Activated CD4-positive, alpha-beta T cell treated with anti-CD3 and anti-CD28 coated beads, Interleukin-2, amount 50 U/mL, for 48 hours (primary cell): ENCODE measurements around the gene CRYL1.

ENCODE experiments used
- DNase-seq, 2 experiments: peaks; one replicate each; pipeline ENCODE4 v3.0.0-alpha.2; 2020

The CRYL1 gene

DNA sequence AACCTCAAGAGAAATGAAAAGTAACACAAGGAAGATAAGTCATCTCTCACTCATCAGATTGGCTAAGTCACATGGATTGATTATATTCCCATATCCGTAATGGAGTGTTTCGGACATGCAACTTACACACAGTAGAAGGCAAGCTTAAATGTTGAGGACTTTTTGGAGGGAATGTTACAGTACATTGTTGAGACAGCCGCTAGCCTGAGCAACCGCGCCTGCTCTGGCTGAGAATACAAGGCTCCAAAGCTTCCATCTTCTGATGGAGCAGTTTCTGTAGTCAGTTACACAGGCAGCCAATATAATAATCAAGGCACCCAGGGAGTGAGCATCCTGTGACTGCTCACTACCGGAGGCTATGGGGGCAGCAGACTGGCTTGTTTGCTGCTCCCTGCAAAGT, 1.0 kb upstream of the CRYL1 start:
- DNase-seq = no peak

DNA sequence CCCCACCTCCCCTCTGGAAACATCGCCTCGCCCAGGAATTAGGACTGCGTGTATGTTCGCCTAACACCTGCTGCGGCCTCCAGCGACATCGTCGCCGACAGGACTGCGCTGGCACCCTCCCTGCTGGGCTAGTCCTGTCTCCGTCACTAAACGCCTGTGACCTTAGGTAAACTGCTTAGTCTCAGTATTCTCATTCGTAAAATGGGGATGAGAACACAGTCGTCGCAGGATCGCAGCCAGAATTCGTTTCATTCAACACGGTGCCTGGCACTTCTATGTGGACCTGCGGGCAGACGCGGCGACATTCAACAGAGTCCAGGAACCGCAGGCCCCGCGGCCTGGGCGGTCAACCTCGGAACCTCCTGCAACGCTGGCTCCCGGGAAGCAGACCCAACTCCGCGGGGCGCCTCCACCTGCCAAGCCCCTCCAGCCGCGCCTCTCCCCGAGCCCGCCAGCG, 485 bp downstream of the CRYL1 start:
- DNase-seq = peak; percentile 31 to 44

DNA sequence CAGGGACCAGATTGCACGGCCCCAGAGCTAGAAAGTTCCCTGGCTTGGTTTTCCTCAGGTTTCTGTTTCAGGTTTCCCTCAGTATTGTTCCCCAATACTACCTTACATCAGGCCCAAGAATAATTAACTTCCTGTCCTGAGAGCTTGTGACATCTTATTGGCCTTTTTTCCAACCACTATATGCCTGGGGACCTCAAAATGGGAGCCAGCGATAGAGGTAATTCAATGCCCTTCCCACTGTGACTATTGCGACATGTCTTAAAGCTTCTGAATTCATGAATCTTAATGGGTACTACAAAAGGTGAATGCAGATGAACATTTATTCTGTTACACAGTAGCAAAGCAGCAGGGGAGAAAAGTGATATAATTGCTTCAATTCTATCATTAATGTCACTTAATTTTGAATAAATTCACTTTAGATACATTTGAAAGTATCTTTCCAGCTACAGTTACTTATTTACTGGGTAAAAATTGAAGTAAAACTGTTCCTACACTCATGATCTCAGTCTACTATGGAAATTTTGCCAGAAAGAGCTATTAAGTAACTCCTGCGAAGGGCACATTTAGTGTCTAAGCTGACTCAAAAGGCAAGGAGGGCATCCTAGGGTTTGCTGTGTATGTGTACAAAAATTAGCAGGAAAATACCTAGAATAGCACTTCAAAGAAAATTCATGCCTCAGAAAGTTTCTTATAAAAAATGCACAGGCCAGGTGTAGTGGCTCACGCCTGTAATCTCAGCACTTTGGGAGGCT, 4.1 kb downstream of the CRYL1 start:
- DNase-seq = no peak

GRCh38 chr13:20519875-20520274, 5.8 kb downstream of the CRYL1 start:
- no peak for DNase-seq

DNA sequence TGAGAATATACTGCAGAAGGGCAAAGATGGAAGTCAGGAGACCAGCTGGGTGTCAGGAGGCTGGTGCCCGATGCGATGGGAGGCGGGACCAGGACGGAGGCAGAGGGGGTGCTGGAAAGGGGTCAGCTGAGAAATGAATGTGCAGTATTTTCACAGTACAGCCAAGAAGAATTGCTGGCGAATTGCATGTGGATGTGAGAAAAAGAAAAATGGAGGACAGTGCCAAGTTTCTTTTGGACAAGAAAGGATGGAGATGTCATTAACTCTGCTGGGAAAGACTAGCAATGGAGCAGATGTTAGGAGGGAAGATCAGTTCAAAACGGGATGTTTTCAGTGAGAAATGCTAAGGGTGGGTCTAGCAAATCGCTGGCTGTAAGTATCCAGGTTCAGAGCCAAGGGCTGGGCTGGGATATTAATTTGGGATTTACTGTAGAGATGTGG, 7.0 kb downstream of the CRYL1 start:
- no peak for DNase-seq

GRCh38 chr13:20514866-20515265, 10.8 kb downstream of the CRYL1 start:
- DNase-seq = no peak

DNA sequence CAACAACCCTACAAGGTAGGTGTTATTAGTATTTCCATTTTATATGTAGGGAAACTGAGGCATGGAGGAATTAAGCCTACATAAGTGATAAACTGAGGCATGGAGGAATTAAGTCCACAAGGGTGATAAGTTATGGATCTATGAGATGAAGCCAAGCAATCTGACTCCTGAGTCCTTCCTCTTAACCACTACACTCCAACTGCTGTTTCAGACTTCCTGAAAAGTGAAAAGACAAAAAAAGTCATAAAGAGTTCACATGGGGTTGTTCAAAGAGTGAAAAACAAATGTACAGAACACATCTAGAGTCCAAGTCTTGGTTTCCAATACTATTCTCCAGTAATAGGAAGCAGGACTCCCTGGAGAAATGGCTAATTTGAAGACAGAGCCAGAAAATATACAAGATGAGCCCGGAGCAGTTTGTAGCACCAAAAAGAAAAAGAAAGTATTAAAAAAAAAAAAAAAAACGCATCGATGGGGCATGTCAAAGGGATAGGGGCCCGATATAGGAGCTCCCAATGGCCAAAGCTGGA, 12.1 kb downstream of the CRYL1 start:
- DNase-seq = no peak

GRCh38 chr13:20512042-20512683, 13.5 kb downstream of the CRYL1 start:
- DNase-seq = no peak

DNA sequence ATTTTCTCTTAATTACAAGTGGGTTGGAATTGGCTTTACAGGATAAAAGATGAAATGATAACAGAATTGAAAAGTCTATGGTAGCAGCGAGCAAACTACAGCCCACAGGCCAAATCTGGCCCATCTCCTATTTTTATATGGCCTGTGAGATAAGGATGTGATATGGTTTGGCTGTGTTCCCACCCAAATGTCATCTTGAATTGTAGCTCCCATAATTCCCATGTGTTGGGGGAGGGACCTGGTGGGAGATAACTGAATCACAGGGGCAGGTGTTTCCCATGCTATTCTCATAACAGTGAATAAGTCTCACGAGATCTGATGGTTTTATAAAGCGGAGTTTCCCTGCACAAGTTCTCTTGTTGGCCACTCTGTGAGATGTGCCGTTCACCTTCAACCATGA, 19.0 kb downstream of the CRYL1 start:
- DNase-seq = no peak

- no peak for DNase-seq
These were observed 20.0 kb downstream of the CRYL1 start for GRCh38 chr13:20505405-20506366.

- DNase-seq = no peak
These were observed 22.3 kb downstream of the CRYL1 start for GRCh38 chr13:20503088-20504083.

DNA sequence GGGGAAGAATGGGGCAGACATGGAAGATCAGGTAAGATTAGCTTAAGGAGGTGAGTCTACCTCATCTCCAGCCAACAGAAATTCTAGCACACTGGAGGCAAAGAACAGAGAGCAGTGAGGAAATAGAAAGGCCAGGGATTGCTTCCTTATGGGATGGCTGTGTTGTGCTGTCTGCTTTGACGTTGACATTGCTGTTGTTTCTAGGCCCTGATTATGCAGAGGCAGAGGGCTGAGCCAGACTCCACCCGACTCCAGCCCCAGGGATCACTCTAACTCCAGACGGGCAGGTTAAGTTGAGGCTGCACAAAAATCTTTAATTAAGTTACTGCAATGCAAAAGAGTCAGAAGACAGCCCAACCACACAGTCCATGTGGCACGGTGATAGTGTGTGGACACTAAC, 24.1 kb downstream of the CRYL1 start:
- no peak for DNase-seq

- DNase-seq = no peak
These were observed 24.5 kb downstream of the CRYL1 start for GRCh38 chr13:20501120-20501519.

GRCh38 chr13:20499986-20500385, 25.7 kb downstream of the CRYL1 start:
- DNase-seq = no peak

GRCh38 chr13:20498659-20499058, 27.0 kb downstream of the CRYL1 start:
- no peak for DNase-seq

- DNase-seq = no peak
These were observed 27.5 kb downstream of the CRYL1 start for GRCh38 chr13:20498129-20498528.

DNA sequence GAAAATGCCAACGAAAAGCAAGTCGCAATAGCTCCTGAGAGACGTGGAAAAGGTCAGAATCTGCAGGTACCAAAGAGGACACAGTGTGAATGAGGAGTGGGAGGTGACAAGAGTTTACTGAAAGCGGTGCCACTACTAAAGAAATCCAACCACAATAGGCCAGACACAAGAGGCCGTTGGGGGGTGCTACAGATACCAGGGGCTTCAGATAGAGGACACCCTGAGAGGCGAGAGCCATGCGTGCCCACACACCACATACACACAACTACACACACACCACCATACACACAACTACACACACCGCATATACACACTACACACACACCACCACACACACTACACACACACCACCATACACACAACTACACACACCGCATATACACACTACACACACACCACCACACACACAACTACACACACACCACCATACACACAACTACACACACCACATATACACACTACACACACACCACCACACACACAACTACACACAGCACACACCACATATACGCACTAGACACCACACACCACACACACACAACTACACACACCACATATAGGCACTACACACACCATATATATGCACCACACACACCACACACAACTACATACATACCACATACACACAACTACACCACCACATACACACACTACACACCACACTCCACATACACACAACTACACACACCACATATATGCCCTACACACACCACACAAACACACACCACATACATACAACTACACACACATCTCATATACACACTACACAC, 28.5 kb downstream of the CRYL1 start:
- DNase-seq = no peak

DNA sequence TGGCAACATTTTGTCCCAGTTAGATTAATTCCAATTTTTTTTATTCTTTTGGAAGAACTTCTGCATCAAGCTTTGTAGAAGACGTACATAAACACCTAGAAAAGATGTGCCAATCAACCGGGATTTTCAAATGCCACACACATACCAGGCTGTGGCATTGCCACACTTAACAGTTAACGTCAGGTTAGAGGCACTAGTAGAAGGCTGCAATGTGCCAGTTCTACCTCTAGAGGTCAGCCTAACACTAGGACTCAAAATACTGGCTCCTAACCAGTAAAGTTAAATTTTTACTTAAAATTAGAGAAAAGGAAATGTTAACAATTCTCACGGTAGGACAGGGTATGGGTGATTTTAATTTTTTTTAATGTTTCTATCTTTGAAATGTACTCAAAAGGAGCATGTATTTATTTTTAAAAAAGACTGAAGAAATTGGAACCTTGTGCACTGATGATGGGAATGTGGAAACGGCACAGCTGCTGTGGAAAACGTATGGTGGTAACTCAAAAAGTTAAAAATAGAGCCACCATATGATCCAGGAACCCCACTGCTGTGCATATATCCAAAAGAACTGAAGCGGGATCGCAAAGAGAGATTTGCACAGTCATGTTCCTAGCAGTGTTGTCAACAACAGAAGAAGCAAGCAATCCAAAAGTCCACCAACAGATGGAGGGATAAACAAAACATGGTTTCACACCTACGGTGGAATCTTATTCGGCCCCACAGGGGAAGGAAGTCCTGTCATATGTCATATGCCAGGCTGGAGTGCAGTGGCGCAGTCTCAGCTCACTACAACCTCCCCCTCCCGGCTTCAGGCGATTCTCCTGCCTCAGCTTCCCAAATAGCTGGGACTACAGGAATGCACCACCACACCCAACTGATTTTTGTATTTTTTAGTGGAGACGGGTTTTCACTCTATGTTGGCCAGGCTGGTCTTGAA, 30.3 kb downstream of the CRYL1 start:
- peak; percentile 59 to 72 for DNase-seq

- DNase-seq = no peak
These were observed 31.0 kb downstream of the CRYL1 start for GRCh38 chr13:20494656-20495055.

DNA sequence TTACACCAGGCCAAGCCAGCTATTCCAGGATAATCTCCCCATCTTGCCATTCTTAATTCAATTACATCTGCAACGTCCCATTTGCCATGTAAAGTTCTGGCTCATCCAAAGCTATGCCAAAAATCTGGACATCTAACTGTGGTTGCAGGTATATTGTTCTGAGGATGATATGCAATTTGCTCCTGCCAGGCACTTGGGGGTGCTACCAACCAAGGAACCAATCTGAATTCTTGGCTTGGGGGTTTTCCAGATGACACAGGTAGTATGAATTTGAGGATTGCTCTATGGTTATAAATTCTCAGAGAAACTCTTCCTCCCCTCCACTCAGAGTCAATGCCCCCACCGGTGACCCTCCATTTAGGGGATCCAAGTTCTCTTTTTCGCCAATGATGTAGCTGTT, 33.0 kb downstream of the CRYL1 start:
- peak; percentile 55 to 63 for DNase-seq
